ENCODE results near the gene AMHR2.
"Not testable (repeated sequence)": the region's sequence is repeated elsewhere in the genome, so short reads cannot be mapped to it uniquely, and the experiment has no call there.

AMHR2 gene

GRCh38 chr12:53415752-53416389 lies 7.8 kb upstream of the AMHR2 start:
- DNase-seq: not testable (repeated sequence)

- DNase-seq: not testable (repeated sequence)
These were observed 6.3 kb upstream of the AMHR2 start for GRCh38 chr12:53417291-53417816.

DNA sequence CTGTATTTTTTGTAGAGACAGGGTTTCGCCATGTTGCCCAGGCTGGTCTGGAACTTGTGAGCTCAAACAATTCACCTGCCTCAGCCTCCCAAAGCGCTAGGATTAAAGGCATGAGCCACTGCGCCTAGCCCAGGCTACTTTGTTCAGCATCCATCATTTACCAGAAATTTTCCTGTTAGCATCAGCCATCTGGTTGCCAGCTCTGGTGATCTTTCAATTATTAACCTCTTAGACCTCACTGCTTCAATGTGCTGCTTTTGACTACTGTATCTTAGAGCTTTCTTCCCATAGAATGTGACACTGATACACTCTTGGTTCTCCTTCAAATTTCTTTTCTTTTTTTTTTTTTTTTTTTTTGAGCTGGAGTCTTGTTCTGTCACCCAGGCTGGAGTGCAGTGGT lies 5.4 kb upstream of the AMHR2 start:
- no peak for DNase-seq

- DNase-seq: no peak
These were observed 3.9 kb upstream of the AMHR2 start for GRCh38 chr12:53419756-53420155.

DNA sequence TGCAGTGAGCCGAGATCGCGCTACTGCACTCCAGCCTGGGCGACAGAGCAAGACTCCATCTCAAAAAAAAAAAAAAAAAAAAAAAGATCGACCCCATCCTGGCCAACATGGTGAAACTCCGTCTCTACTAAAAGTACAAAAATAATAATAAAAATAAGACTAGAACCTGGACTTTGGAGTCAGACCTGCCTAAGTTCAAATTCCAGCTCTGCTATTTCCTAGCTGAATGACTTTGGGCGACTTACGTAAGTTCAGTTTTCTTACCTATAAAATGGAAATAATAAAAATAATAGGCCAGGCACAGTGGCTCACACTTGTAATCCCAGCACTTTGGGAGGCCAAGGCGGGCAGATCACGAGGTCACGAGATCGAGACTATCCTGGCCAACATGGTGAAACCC lies 1.4 kb upstream of the AMHR2 start:
- not testable (repeated sequence) for DNase-seq

DNA sequence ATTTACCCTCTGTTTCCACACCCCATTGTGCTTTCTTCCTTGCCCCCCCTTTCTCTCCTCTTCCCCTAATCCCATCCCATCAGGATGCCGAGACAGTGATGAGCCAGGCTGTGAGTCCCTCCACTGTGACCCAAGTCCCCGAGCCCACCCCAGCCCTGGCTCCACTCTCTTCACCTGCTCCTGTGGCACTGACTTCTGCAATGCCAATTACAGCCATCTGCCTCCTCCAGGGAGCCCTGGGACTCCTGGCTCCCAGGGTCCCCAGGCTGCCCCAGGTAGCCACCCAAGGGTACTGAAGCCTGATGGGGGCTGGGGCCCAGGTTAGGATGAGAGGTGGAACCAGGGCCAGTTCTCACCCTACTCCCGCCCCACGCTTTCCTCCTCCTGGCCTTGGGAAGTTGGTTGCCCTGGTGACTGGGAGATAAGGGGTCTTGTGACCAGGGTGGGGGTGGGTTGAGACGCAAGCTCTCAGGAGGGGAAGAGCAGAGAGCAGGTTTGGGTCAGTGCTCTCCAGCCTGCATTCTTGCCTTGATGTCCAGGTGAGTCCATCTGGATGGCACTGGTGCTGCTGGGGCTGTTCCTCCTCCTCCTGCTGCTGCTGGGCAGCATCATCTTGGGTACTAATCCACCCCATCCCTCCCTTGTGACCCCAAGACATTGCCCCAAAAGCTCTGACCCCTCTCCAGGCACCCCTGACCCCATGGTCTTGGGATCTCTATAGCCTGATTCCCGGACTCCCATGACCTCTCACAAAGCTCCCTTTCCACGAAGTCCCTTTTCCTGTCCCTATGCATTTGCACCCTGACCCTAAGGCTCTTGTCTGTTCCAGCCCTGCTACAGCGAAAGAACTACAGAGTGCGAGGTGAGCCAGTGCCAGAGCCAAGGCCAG lies 1.2 kb downstream of the AMHR2 start:
- DNase-seq: no peak

DNA sequence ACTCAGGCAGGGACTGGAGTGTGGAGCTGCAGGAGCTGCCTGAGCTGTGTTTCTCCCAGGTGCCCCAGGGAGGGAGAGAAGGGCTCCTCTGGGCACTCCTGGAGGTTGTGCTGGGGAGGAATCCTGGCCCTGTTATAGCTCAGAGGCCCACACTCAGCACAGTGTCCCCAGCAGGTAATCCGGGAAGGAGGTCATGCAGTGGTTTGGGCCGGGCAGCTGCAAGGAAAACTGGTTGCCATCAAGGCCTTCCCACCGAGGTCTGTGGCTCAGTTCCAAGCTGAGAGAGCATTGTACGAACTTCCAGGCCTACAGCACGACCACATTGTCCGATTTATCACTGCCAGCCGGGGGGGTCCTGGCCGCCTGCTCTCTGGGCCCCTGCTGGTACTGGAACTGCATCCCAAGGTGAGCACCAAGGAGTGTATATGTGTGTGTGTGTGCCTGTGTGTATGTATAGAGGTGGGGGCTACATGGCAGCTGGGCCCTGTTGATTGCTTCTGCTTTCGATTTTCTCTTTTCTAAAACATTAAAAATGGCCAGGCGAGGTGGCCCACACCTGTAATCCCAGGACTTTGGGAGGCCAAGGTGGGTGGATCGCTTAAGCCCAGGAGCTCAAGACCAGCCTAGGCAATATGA lies 2.0 kb downstream of the AMHR2 start:
- DNase-seq: no peak

DNA sequence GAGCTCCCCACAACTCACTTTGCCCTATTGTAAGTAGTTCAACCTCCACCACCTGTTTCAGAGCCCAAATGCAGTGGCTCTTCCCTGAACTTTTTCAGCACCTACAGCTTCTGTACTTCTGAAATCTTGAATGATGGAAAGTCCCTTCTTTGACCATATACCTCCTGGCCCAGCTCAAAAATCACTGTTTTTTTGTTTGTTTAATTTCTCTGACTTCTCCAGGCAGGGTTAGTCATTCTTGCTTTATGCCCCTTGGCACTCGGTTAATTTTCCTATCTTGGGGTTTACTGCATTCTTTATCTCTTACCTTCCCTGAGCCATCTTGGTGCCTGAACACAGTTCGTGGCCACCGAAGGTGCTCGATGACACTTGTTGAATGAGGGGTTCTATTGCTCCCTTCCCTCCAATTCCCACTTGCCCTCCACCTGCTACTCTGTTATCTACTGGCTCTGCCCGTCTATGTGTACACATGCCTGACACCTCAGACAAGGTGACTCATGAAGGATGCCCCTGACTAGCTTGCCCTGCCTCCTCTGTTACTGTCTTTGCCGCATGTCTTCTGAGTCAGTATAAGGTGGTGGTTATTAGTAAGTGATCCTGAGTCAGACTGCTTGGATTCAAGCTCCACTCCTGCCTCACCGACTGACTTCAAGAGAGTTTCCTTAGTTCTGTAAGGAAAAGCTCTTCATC lies 4.4 kb downstream of the AMHR2 start:
- DNase-seq: no peak

DNA sequence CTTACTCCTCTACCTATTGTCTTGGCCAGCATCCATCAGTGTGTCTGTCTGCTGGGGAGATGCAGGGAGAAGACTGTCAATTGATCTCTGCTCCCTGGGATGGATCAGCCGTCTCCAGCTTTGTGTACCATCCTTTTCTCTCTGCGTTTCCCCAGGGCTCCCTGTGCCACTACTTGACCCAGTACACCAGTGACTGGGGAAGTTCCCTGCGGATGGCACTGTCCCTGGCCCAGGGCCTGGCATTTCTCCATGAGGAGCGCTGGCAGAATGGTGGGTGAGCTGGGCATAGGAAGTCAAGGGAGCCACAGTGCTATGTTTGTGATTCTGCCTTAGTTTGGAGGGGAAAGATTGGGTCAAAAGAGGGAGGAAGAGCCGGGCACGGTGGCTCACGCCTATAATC lies 5.1 kb downstream of the AMHR2 start:
- DNase-seq: no peak

DNA sequence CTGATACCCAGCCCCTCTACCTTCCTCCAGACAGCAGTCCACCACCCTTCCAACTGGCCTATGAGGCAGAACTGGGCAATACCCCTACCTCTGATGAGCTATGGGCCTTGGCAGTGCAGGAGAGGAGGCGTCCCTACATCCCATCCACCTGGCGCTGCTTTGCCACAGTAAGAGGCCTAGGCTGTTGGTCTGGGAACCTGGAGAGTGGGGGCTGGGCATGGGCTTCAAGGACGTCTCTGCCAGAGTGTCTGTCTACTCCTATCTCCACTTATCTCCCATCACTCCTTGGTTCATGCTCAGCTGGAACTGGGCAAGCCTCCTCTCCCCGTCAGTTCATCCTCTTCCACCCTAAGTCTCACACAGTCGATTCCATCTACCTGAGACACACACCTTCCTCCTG lies 6.5 kb downstream of the AMHR2 start:
- no peak for DNase-seq

GRCh38 chr12:53431187-53431586 lies 7.5 kb downstream of the AMHR2 start:
- DNase-seq: no peak

DNA sequence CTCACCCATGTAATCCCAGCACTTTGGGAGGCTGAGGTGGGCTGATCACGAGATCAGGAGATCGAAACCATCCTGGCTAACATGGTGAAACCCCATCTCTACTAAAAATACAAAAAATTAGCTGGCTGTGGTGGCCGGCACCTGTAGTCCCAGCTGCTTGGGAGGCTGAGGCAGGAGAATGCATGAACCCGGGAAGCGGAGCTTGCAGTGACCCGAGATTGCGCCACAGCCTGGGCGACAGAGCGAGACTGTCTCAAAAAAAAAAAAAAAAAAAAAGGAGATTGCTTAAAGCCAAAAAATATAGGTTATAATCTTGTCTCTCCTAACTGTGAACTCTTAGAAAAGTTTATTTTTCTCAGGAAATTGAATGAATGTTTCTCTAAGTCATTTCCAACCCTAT lies 11.7 kb downstream of the AMHR2 start:
- DNase-seq: not testable (repeated sequence)

DNA sequence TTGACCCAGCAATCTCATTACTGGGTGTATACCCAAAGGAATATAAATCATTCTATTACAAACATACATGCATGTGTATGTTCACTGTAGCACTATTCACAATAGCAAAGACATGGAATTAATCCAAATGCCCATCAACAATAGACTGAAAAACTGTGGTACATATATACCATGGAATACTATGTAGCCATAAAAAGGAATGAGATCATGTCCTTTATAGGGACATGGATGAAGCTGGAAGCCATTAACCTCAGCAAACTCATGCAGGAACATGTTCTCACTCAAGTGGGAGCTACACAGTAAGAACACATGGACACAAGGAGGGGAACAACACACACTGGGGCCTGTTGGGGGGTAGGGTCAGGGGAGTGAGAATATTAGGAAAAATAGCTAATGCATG lies 15.9 kb downstream of the AMHR2 start:
- not testable (repeated sequence) for DNase-seq

- DNase-seq: peak; percentile 98
These were observed 17.6 kb downstream of the AMHR2 start, which contains the start of gene PRR13 for GRCh38 chr12:53441040-53441833. Gene PRR13 (plus strand): TSS chr12:53441734. CDS start chr12:53442715, 981 bp downstream.

GRCh38 chr12:53443955-53444354 lies 20.3 kb downstream of the AMHR2 start:
- no peak for DNase-seq

DNA sequence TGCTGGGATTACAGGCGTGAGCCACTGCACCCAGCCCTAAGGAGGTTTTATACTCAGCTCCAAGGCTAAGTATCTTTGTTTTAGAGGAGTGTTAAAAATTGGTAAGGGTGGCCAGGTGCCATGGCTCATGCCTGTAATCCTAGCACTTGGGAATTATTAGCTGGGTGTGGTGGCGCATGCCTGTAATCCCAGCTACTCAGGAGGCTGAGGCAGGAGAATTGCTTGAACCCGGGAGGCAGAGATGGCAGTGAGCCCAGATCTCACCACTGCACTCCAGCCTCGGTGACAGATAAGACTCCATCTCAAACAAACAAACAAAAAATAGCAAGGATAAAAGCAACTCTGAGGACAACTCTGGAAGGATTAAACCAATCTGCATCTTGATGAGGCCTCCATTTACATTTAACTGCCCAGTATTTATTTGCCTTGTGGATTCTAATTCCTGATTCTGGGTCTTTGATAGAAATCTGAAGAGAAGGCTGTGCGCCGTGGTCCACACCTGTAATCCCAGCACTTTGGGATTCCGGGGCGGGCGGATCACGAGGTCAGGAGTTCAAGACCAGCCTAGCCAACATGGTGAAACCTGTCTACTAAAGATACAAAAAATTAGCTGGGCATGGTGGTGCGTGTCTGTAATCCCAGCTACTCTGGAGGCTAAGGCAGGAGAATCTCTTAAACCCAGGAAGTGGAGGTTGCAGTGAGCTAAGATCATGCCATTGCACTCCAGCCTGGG lies 21.1 kb downstream of the AMHR2 start:
- DNase-seq: not testable (repeated sequence)

- DNase-seq: no peak
These were observed 27.3 kb downstream of the AMHR2 start for GRCh38 chr12:53450936-53451335.

GRCh38 chr12:53451661-53452158 lies 28.1 kb downstream of the AMHR2 start, which contains the start of gene PCBP2:
Gene PCBP2 (plus strand): TSS chr12:53452102. CDS start chr12:53454801, 2,699 bp downstream.
- peak; percentile 91 for DNase-seq

DNA sequence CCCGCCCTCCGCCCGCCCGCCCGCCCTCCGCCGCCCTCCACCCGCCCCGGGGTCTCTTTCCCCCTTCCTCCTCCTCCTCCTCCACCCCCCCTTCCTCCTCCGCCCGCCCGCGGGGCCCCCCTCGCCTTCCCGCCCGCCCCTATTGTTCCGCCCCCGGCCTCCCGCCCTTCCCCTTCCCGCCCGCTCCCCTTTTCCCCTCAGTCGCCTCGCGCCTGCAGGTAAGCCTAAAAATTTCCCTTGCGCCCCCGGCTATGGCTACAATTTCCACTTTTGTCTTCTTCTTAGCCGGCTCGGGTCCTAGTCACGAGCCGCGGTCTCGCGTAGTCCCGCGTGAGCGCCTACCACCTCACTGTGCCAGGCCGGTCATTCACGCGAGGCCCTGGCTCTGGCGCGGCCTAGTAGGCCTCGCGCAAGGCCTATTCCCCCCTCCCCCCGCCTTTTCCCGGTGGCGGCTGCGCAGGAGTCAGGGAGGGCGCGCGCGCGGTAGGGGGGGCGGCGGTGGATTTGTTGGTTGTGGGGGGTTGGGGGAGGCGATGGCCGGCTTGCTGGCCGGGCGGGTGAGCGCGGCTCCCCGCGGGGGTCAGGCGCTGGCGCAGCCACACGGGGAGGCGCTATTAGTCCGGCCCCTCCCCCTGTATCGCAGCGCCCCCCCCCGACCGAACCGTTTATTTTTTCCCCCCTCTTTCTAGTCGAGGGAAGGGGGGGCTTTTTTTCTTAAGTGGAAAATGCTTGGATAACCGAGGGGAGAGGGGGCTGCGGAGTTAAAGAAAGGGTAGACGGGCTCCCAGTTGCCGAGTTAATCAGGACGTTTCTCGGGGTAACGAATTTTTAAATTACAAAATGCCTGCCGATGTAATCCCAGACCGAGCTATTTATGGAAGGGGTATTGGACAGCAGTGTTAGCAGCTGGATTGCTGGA lies 28.8 kb downstream of the AMHR2 start:
- DNase-seq: peak; percentile 71

Data from activated T-cell treated with anti-CD3 and anti-CD28 coated beads for 4 hours (primary cell).